IMR-90 (cell line): ENCODE measurements around the gene TRAF7. TPM values are rescaled to one million over a fixed set of nuclear protein-coding genes. Genes with fewer than 3 reads are reported as not detected.
"Not testable (repeated sequence)": the region's sequence is repeated elsewhere in the genome, so short reads cannot be mapped to it uniquely, and the experiment has no call there.

Experiments used
- ATAC-seq: fragments of 200-7000 bp; cut with Tn5 transposase; 2 replicates; pipeline ENCODE4 v1.9.1; 2020; ENCODE audit warnings: low read depth, mild to moderate bottlenecking, moderate library complexity
- BruUV-seq: library from RNA; stranded (reverse); fragments of 400-500 nt; replicated peaks from 2 replicates; lab custom pipeline; 2021; lab: Mats Ljungman, UMichigan
- CTCF ChIA-PET: fragments of 300-600 bp; formaldehyde crosslinking; extraction: SDS; loops from one replicate; lab custom pipeline; 2021; ENCODE audit warnings: antibody characterized with exemption; lab: Yijun Ruan, JAX
- POLR2A ChIA-PET: fragments of 300-600 bp; sonication (Branson Sonifier 250); formaldehyde crosslinking; loops from one replicate; lab custom pipeline; 2022; ENCODE audit warnings: antibody characterized with exemption; ENCODE audit not compliant: unreplicated experiment; lab: Charles Lee
- DNase-seq: peaks from one replicate; pipeline ENCODE4 v3.0.0; 2013
- H2AFZ ChIP-seq: replicated peaks from 2 replicates; pipeline ENCODE3; 2013; ENCODE audit warnings: low read length, mild to moderate bottlenecking; ENCODE audit not compliant: poor library complexity
- H2AK5ac ChIP-seq: 2 replicates; pipeline ENCODE4 v1.6.1; 2013; ENCODE audit warnings: low read depth, low read length, inconsistent platforms
- H2AK9ac ChIP-seq: replicated peaks from 2 replicates; pipeline ENCODE3; 2013; ENCODE audit warnings: mild to moderate bottlenecking, low read depth, low read length, moderate library complexity; ENCODE audit not compliant: poor library complexity
- H2BK120ac ChIP-seq: 2 replicates; pipeline ENCODE4 v1.6.1; 2013; ENCODE audit warnings: low read depth, low read length, inconsistent platforms
- H2BK15ac ChIP-seq: 3 replicates; pipeline ENCODE4 v1.6.1; 2013; ENCODE audit warnings: low read depth, low read length, inconsistent platforms
- H2BK20ac ChIP-seq: 2 replicates; pipeline ENCODE4 v1.6.1; 2013; ENCODE audit warnings: low read depth, mild to moderate bottlenecking, inconsistent platforms, low read length, moderate library complexity
- H2BK5ac ChIP-seq: 2 replicates; pipeline ENCODE4 v1.6.1; 2013; ENCODE audit warnings: mild to moderate bottlenecking, low read depth, low read length, inconsistent platforms; ENCODE audit not compliant: poor library complexity, severe bottlenecking
- H3K14ac ChIP-seq: replicated peaks from 2 replicates; pipeline ENCODE4 v1.6.1; 2013; ENCODE audit warnings: low read depth, low read length, inconsistent platforms
- H3K18ac ChIP-seq: 2 replicates; pipeline ENCODE4 v1.6.1; 2013; ENCODE audit warnings: low read depth, low read length, control low read depth
- H3K23ac ChIP-seq: 2 replicates; pipeline ENCODE4 v1.6.1; 2013; ENCODE audit warnings: low read depth, low read length, inconsistent platforms
- H3K27ac ChIP-seq: 2 replicates; pipeline ENCODE4 v1.5.1; 2013; ENCODE audit warnings: mild to moderate bottlenecking, control low read depth, low read length; ENCODE audit not compliant: insufficient read depth
- H3K27me3 ChIP-seq: 2 replicates; pipeline ENCODE4 v1.6.1; 2013; ENCODE audit warnings: low read length; ENCODE audit not compliant: control insufficient read depth, insufficient read depth
- H3K36me3 ChIP-seq: 2 replicates; pipeline ENCODE4 v1.6.1; 2013; ENCODE audit warnings: low read length, mixed read lengths; ENCODE audit not compliant: control insufficient read depth, insufficient read depth
- H3K4ac ChIP-seq: 2 replicates; pipeline ENCODE4 v1.6.1; 2013; ENCODE audit warnings: low read depth, low read length, inconsistent platforms
- H3K4me1 ChIP-seq: 2 replicates; pipeline ENCODE4 v1.6.1; 2013; ENCODE audit warnings: low read length, mixed read lengths; ENCODE audit not compliant: control insufficient read depth, insufficient read depth
- H3K4me2 ChIP-seq: 2 replicates; pipeline ENCODE4 v1.6.1; 2013; ENCODE audit warnings: low read depth, mild to moderate bottlenecking, control low read depth, low read length, moderate library complexity
- H3K4me3 ChIP-seq: 2 replicates; pipeline ENCODE4 v1.5.1; 2013; ENCODE audit warnings: low read depth, mild to moderate bottlenecking, control low read depth, low read length, moderate library complexity; ENCODE audit not compliant: insufficient read depth
- H3K56ac ChIP-seq: 2 replicates; pipeline ENCODE4 v1.6.1; 2013; ENCODE audit warnings: low read length, inconsistent platforms; ENCODE audit not compliant: insufficient read depth; ENCODE audit errors: extremely low read depth
- H3K79me1 ChIP-seq, 2 experiments: 2 replicates each; pipeline ENCODE4 v1.6.1; 2013; ENCODE audit warnings: low read length in 2 of 2, inconsistent platforms in 1 of 2, low read depth in 1 of 2
- H3K9ac ChIP-seq: 2 replicates; pipeline ENCODE4 v1.6.1; 2013; ENCODE audit warnings: low read depth, low read length, control low read depth
- H3K9me1 ChIP-seq: 2 replicates; pipeline ENCODE4 v1.6.1; 2013; ENCODE audit warnings: low read length, inconsistent platforms; ENCODE audit not compliant: insufficient read depth
- H3K9me3 ChIP-seq: 2 replicates; pipeline ENCODE4 v1.6.1; 2013; ENCODE audit warnings: low read length; ENCODE audit not compliant: control insufficient read depth, insufficient read depth
- H4K20me1 ChIP-seq: 2 replicates; pipeline ENCODE4 v1.6.1; 2013; ENCODE audit warnings: low read length, inconsistent platforms; ENCODE audit not compliant: insufficient read depth
- H4K5ac ChIP-seq: 2 replicates; pipeline ENCODE4 v1.6.1; 2013; ENCODE audit warnings: mild to moderate bottlenecking, low read depth, low read length, control low read depth
- H4K8ac ChIP-seq, 2 experiments: 2 replicates each; pipeline ENCODE4 v1.6.1; 2013; ENCODE audit warnings: low read depth in 2 of 2, low read length in 2 of 2, control low read depth in 1 of 2, inconsistent platforms in 1 of 2
- H4K91ac ChIP-seq: 2 replicates; pipeline ENCODE4 v1.6.1; 2013; ENCODE audit warnings: low read depth, low read length, inconsistent platforms; ENCODE audit not compliant: insufficient read depth
- WGBS, 2 experiments: methylation state at CpG; one replicate each; pipeline versions ENCODE4 v1.1.5 to v1.1.7; 2013; ENCODE audit warnings: missing lambda C conversion rate in 2 of 2; ENCODE audit not compliant: insufficient read length in 1 of 2; ENCODE audit errors: extremely low coverage in 2 of 2; 5-methylcytosine and 5-hydroxymethylcytosine counted together
- dilution Hi-C: fragments of 300-500 bp; cut with HindIII; formaldehyde crosslinking; loops from one replicate; pipeline ENCODE4 v1.14.3; 2018; ENCODE audit warnings: low sequenced_read_pairs; ENCODE audit not compliant: unreplicated experiment
- in situ Hi-C: fragments of 300-500 bp; cut with MboI; formaldehyde crosslinking; loops from 3 replicates; pipeline ENCODE4 v1.14.3; 2019; ENCODE audit warnings: low sequenced_read_pairs, inconsistent platforms, mixed read lengths
- intact Hi-C: fragments of 100-400 bp; cut with micrococcal nuclease; formaldehyde crosslinking; loops from 2 replicates; pipeline ENCODE4 v1.10.0; 2022
- polyA plus RNA-seq, 3 experiments: library from polyadenylated mRNA; depleted of rRNA; stranded (reverse); fragments of >200 nt; gene quantifications; 2 replicates each; pipeline ENCODE4 v1.2.3, GENCODE V29; 2012; ENCODE audit warnings: low replicate concordance in 1 of 3
- total RNA-seq: library from RNA; depleted of rRNA; stranded (reverse); fragments of >200 nt; gene quantifications from 2 replicates; pipeline ENCODE4 v1.2.3, GENCODE V29; 2012

The TRAF7 gene
- total and polyA plus RNA-seq, 2 of the 4 experiments (the other 2 are of a cell fraction): 29.6 to 52.6 TPM

GRCh38 chr16:2111009-2111353 is 44.6 kb upstream of the TRAF7 start:
- H3K56ac ChIP-seq, ATAC-seq, H3K79me1 ChIP-seq, H3K9me3 ChIP-seq, H3K9me1 ChIP-seq, H2BK5ac ChIP-seq, H4K5ac ChIP-seq, DNase-seq, H3K14ac ChIP-seq, H3K4me2 ChIP-seq, H2BK20ac ChIP-seq, H4K91ac ChIP-seq, H3K27me3 ChIP-seq, H3K4me3 ChIP-seq, BruUV-seq, H3K23ac ChIP-seq, H2AK9ac ChIP-seq, POLR2A ChIA-PET, H3K4me1 ChIP-seq, CTCF ChIA-PET, intact Hi-C loops, H2AFZ ChIP-seq, in situ Hi-C loops, H2AK5ac ChIP-seq, H4K20me1 ChIP-seq, dilution Hi-C loops, H3K27ac ChIP-seq, H3K4ac ChIP-seq, H3K9ac ChIP-seq, H2BK15ac ChIP-seq, H3K18ac ChIP-seq, H4K8ac ChIP-seq, H2BK120ac ChIP-seq: not testable (repeated sequence)
- 95% methylated on average over 10 of the region's 36 CpGs; no CpG with 5 or more reads in 1 of the 2 experiments for WGBS, 2 experiments
- peaks cover 54% of the 10 kb centered on the region for H3K36me3 ChIP-seq

- H2BK15ac ChIP-seq, H2BK5ac ChIP-seq, H3K4me1 ChIP-seq, H3K9me1 ChIP-seq, intact Hi-C loops, H2AFZ ChIP-seq, H3K27me3 ChIP-seq, H4K5ac ChIP-seq, H4K8ac ChIP-seq, H3K23ac ChIP-seq, H2AK5ac ChIP-seq, H3K27ac ChIP-seq, H4K20me1 ChIP-seq, H3K4me2 ChIP-seq, H3K56ac ChIP-seq, H3K9ac ChIP-seq, H2BK20ac ChIP-seq, H2BK120ac ChIP-seq, CTCF ChIA-PET, DNase-seq, BruUV-seq, H3K4ac ChIP-seq, H4K91ac ChIP-seq, ATAC-seq, dilution Hi-C loops, POLR2A ChIA-PET, H3K18ac ChIP-seq, in situ Hi-C loops, H3K14ac ChIP-seq, H3K9me3 ChIP-seq, H2AK9ac ChIP-seq, H3K79me1 ChIP-seq, H3K4me3 ChIP-seq: not testable (repeated sequence)
- peaks cover 56% of the 10 kb centered on the region for H3K36me3 ChIP-seq
- WGBS, 2 experiments: 97% methylated on average over 6 of the region's 65 CpGs; no CpG with 5 or more reads in 1 of the 2 experiments
These were observed 43.9 kb upstream of the TRAF7 start for GRCh38 chr16:2111412-2112335.
